Cardiac muscle cell (in vitro differentiated cells and primary cell): ENCODE data around the gene TPO. TPM values are rescaled to one million over a fixed set of nuclear protein-coding genes. Genes with fewer than 3 reads are reported as not detected.

Experiments
- DNase-seq, 2 donors: peaks; one replicate each; pipeline versions ENCODE4 v3.0.0 to v3.0.0-alpha.2; 2010 to 2017; ENCODE audit warnings: low read depth in 1 of 2, low spot score in 1 of 2
- H3K27ac ChIP-seq: fragments of 200-600 bp; sonication (generic); 2 replicates; pipeline ENCODE4 v1.5.1; 2016
- H3K27me3 ChIP-seq: fragments of 200-600 bp; sonication (generic); 2 replicates; pipeline ENCODE4 v1.6.0; 2016; ENCODE audit warnings: control low read depth
- H3K36me3 ChIP-seq: fragments of 200-600 bp; sonication (generic); 2 replicates; pipeline ENCODE4 v1.5.1; 2016; ENCODE audit warnings: control low read depth
- H3K4me1 ChIP-seq: fragments of 200-600 bp; sonication (generic); 2 replicates; pipeline ENCODE4 v1.8.1; 2017; ENCODE audit warnings: low read depth, mild to moderate bottlenecking, mixed run types
- H3K4me3 ChIP-seq: fragments of 200-600 bp; sonication (generic); 2 replicates; pipeline ENCODE4 v1.5.1; 2016; ENCODE audit warnings: mild to moderate bottlenecking
- H3K9me3 ChIP-seq: fragments of 200-600 bp; sonication (generic); 2 replicates; pipeline ENCODE4 v1.5.1; 2017; ENCODE audit warnings: low read depth, mild to moderate bottlenecking, control low read depth
- polyA plus RNA-seq: library from polyadenylated mRNA; unstranded; fragments of >200 nt; fragmentation: Nextera tagmentation; extraction: Ambion mirVana; gene quantifications from 2 replicates; pipeline ENCODE4 v1.2.1, GENCODE V29; 2016
- total RNA-seq: library from RNA; depleted of rRNA; stranded (reverse); fragments of >200 nt; gene quantifications from 2 replicates; pipeline ENCODE4 v1.2.3, GENCODE V29; 2016
- TF ChIP-seq, protein P1 (sequence below): IDR thresholded peaks from 2 replicates; pipeline ENCODE4 v1.5.1; 2012; ENCODE audit warnings: low read depth, mild to moderate bottlenecking, low read length

Gene TPO
- total and polyA plus RNA-seq, 2 experiments from 2014 or later = 0.46 to 0.71 TPM

DNA sequence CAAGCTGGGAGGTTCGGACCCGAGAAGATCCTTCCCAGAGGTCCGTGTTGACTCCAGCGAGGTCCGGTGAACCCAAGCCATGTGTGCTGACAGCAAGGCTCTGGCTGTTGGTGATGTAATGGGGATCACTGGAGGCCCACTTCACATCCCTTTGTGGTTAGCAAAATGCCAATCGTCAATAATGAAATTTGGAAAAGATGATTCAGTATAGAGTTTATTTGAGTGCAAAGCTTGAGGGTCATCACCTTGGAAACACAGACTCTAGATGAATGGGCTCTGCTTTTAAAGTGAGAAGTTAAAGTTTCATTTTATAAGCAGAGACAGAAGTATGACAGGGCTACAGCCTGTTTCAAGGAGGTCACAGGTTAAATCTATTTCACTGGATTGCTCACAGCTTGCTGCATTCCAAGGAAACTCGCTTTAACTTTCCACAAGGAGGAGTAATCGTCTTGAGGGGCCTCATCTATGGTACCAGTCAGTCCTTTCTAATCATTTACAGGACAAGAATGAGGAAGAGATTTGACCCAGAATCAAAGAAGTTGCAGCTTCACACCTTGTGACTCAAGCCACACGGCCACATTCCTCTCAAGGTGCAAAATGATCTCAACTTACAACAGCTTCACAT is 140.5 kb downstream of the TPO start:
- no peak overlapping the region for H3K27ac ChIP-seq
- H3K4me3 ChIP-seq = no peak overlapping the region
- no peaks in the 10 kb centered on the region for H3K9me3 ChIP-seq
- TF ChIP-seq, protein P1, sequence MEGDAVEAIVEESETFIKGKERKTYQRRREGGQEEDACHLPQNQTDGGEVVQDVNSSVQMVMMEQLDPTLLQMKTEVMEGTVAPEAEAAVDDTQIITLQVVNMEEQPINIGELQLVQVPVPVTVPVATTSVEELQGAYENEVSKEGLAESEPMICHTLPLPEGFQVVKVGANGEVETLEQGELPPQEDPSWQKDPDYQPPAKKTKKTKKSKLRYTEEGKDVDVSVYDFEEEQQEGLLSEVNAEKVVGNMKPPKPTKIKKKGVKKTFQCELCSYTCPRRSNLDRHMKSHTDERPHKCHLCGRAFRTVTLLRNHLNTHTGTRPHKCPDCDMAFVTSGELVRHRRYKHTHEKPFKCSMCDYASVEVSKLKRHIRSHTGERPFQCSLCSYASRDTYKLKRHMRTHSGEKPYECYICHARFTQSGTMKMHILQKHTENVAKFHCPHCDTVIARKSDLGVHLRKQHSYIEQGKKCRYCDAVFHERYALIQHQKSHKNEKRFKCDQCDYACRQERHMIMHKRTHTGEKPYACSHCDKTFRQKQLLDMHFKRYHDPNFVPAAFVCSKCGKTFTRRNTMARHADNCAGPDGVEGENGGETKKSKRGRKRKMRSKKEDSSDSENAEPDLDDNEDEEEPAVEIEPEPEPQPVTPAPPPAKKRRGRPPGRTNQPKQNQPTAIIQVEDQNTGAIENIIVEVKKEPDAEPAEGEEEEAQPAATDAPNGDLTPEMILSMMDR = peak; percentile 35
- no peaks in the 10 kb centered on the region for H3K4me1 ChIP-seq
- peaks cover 43% of the 10 kb centered on the region for H3K27me3 ChIP-seq
- DNase-seq = peak in 1 of 2 donors; percentile 70
- H3K36me3 ChIP-seq = no peaks in the 10 kb centered on the region

DNA sequence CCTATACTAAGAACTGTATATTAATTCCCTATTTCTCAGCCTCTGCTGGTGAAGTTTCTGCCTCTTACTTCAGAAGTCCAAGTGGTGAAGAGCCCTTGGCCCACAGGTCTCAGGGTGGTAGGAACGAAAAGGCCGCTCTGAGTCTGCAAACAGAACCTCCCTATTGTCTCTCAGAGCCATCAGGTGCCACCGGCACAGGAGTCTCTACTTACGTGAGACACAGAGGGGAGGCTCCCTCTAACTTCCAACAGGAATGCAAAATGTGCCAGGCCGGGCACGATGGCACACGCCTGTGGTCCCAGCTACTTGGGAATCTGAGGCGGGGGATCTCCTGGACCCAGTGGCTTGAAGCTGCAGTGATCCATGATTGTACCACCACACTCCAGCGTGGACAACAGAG is 143.0 kb downstream of the TPO start:
- H3K27me3 ChIP-seq = peaks cover 20% of the 10 kb centered on the region
- H3K9me3 ChIP-seq = no peaks in the 10 kb centered on the region
- no peaks in the 10 kb centered on the region for H3K4me1 ChIP-seq
- H3K36me3 ChIP-seq = no peaks in the 10 kb centered on the region
- no peak overlapping the region for H3K27ac ChIP-seq
- no peak overlapping the region for H3K4me3 ChIP-seq
- DNase-seq = no peak
- TF ChIP-seq, protein P1 = no peak

DNA sequence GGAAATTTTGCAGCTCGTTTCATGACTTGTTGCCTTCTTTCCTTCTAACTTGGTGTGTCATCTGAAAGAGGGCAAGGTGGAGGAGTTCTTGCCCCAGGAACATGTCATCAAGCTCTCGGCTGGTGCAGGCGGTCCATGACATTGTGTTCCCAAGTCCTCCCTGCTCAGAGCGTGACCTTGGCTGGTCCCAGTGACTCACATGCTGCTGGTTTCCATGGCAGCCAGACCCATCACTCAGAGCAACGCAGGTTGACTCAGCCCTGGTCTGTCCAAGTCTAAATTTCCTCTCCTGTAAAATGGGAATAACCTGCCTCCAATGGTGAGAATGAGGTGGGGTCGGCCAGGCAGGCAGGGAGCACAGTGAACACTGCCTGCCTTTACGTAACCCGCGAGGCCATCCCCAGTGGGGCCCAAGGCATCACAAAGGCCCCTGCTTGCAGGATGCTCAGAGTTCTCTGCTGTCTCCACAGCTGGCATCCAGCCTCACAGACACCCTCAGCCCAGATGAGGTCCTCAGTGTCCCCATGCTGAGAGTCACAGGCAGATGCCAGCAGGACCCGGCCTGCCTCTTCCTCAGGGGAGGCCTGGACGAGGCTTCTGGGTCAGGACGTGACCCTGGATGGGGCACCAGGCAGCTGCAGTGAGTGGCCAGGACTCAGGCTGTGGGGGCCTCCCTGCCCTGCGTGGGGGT is 143.7 kb downstream of the TPO start:
- Histone ChIP-seq H3K4me3 (no peak overlapping the region), H3K27ac (no peak overlapping the region), H3K27me3 (peaks cover 15% of the 10 kb centered on the region), H3K9me3 (no peaks in the 10 kb centered on the region), H3K36me3 (no peaks in the 10 kb centered on the region), H3K4me1 (no peaks in the 10 kb centered on the region)
- TF ChIP-seq, protein P1 = no peak
- peak in 1 of 2 donors; percentile 52 for DNase-seq

DNA sequence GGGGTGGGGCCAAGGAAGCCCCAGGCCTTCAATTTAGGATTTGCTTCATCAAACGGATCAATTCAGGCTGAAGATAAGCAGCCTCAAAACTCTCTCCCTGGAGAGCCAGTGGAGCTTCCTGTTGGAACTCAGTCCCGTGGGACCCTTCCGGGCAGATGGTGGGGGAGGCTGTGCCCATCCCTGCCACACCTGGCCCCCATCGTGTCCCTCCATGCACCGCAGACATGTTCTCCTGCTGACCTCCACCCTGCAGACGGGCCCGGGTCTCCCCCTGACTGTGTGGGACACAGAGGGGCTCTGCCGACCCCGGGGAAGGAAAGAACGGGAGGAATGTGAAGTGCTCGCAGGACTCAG is 144.2 kb downstream of the TPO start:
- H3K36me3 ChIP-seq = no peaks in the 10 kb centered on the region
- TF ChIP-seq, protein P1 = no peak
- no peak overlapping the region for H3K27ac ChIP-seq
- H3K27me3 ChIP-seq = peaks cover 10% of the 10 kb centered on the region
- no peaks in the 10 kb centered on the region for H3K4me1 ChIP-seq
- no peak for DNase-seq
- H3K4me3 ChIP-seq = no peak overlapping the region
- H3K9me3 ChIP-seq = no peaks in the 10 kb centered on the region

DNA sequence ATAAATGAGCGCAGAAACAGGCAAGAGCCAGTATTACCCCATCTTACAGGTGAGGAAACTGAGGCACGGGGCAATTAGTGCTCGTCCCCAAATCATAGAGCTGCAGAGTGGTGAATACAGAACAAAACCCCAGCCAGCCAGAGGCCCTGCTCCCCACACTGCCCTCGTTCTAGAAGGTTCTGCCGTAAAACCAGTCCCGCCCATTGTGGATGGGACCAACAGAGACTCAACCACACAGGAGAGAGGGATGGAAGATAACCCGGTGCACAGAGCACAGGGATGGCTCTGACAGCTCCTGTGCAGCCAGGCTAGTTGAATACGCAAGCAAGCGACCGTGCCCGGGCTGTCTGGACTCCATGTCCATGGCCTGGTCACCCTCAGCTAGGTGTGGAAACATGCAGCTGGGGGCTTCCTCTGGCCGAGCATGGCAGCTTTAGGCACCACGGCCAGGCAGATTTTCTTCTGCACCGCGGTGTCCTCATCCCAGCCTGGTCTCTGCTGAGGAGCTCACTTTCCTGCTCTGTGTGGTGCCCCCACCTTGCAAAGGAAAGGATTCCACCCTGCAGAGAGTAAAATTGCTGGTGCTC is 146.4 kb downstream of the TPO start:
- Histone ChIP-seq H3K4me3 (no peak overlapping the region), H3K36me3 (no peaks in the 10 kb centered on the region), H3K27me3 (peaks cover 5% of the 10 kb centered on the region), H3K4me1 (no peaks in the 10 kb centered on the region), H3K27ac (no peak overlapping the region), H3K9me3 (no peaks in the 10 kb centered on the region)
- TF ChIP-seq, protein P1 = no peak
- no peak for DNase-seq
